T-helper 1 cell treated with Interleukin-12 subunit alpha and Interleukin-12 subunit beta and Interleukin-4 antibody, amounts not matched to agents 30 ng/mL and 1 ng/mL, for 36 hours (primary cell): ENCODE measurements around the gene NHLRC4. TPM values are rescaled to one million over a fixed set of nuclear protein-coding genes. Genes with fewer than 3 reads are reported as not detected.

ENCODE experiments used
- intact Hi-C: fragments of 100-400 bp; cut with micrococcal nuclease; formaldehyde crosslinking; loops from one replicate; pipeline ENCODE4 v1.15.1; 2024
- total RNA-seq: library from RNA; stranded (reverse); gene quantifications from 2 replicates; pipeline ENCODE4 v1.2.3, GENCODE V29; 2022

Gene NHLRC4
- total RNA-seq, 1 donor from 2014 or later: 1.8 TPM

GRCh38 chr16:580946-581498 lies 14.2 kb downstream of the NHLRC4 start:
- intact Hi-C loops: loop anchor here (10.0 kb wide), 2 partner anchors 156 to 346 kb away; partner anchors contain the start of genes FAM234A and RAB11FIP3

- intact Hi-C loops: loop anchor here (10.0 kb wide), 2 partner anchors 157 to 347 kb away; partner anchors contain the start of genes FAM234A and RAB11FIP3
Observed at GRCh38 chr16:582218-582613, 15.4 kb downstream of the NHLRC4 start.

DNA sequence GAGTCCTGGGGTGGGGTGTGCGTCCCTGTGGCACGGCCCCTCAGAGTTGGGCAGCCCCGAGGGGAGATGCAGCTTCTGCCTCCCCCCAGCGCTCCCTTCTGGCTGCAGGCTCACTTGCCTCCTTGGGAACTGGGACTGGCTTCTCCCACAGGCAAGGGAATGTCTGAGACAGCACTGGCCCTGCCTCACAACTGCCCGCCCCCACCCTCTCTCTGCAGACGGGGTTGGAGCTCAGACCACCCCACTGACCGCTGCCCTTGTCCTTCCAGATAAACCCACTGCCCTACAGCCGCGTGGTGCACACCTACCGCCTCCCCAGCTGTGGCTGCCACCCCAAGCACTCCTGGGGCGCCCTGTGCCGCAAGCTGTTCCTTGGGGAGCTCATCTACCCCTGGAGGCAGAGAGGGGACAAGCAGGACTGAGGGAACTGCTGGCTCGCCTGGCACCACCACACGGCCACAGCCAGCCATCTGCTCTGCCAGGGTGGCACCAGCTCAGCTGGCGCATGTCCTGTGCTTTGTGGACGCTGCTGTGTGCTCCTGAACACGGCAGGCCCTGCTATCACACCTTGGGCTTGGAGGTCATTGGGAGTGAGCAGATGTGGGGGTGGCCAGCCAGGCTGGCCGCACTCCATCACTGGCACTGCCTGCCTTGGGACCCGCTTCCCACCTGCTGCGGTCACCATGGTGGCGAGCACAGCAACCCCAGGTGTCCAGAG lies 16.0 kb downstream of the NHLRC4 start:
- intact Hi-C loops: loop anchor here (10.0 kb wide), 2 partner anchors 158 to 348 kb away; partner anchors contain the start of genes FAM234A and RAB11FIP3

DNA sequence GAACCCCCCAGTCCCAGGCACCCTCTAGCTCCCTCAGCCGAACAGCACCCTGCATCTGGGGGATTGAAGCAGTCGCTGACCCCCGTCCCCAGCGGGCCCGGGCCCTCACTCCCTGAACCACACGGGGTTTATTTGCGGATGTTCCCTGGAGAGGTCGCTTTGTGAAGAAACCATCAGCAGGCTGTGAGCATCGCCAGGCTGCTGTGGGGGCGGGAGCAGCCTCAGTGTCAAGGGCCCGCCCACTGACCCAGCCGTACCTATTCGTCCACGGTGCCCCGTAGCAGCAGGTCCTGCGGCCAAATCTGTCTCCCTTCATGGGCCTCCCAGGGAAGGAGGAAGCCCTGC lies 16.6 kb downstream of the NHLRC4 start:
- intact Hi-C loops: loop anchor here (10.0 kb wide), 2 partner anchors 159 to 349 kb away; partner anchors contain the start of genes FAM234A and RAB11FIP3

DNA sequence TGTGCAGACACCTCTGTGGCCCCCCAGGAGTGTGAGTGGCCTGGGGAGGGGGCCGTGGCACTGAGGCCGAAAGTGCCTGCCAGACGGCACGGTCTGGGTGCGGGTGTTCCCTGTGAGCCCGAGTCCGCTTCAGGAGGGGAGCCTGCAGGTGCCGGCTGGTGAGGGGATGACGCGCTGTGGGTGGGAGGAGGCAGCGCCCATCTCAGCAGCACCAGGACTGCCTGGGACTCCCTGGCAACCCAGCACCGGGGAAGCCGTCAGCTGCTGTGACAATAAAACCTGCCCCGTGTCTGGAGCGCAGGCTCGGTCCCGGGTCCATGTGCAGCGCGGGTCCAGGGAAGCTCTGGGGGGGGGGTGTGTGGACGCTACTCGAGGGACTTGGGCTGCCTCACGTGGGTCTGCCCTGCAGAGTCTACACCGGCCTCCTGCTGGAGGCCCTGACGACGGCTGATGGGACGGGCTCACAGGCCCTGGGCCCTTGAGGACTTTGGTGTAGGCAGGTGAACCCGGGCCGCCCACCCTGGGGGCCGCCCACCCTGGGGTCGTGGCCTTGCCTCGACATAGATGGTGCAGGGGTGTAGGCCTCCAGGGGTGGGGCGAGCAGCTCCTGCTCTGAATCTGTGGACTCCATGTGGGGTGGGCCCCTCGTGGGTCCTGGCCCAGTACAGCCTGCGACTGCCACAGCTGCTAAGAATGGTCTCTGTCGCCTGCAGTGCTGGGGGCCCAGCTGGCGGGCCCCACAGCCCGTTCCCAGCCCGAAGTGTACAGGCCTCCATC lies 17.2 kb downstream of the NHLRC4 start:
- intact Hi-C loops: loop anchor here (10.0 kb wide), 2 partner anchors 159 to 349 kb away; partner anchors contain the start of genes FAM234A and RAB11FIP3

DNA sequence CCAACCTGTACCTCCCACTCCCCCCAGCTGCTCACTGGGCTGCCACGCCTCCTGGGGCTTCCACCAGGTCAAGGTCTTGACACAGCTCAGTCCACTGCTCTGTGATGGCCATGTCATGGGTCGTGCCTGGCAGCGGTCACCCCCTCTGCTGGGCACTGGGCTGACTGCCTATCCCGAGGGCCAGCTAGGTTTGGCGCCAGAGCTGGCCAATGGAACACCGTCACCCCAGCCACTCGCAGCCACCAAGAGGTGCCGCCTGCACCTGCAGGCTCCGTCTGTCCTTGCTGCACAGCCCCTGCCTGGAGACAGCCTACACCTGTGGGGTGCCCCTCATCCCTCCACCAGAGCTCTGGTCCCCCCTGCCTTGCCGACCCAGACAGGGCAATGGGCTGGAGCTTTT lies 18.5 kb downstream of the NHLRC4 start:
- intact Hi-C loops: loop anchor here (5.0 to 10.0 kb wide), 3 partner anchors 161 to 351 kb away; partner anchors contain the start of genes FAM234A and RAB11FIP3

DNA sequence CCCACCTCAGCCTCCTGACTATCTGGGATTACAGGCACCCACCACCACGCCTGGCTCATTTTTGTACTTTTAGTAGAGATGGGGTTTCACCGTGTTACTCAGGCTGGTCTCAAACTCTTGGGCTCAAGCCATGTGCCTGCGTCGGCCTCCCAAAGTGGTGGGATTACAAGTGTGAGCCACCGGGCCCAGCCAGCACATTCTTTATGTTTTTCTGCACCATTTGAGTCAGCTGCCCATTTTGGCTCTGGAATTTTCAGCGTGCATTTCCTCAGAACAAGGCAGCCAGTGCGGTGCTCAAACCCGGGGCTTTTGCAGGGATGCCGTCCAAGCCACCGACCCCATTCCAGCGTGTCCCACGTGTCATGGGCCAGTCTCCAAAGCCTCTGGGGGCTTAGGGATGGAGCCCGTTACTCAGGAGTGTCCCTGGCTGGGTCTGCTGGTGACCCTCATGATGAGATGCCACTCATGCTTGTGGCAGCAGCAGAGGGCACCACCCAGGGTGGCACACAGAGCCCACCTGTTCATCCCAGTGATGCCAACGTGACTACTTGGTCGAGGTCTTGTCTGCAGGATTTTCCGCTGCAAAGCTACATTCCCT lies 19.3 kb downstream of the NHLRC4 start:
- intact Hi-C loops: loop anchor here (5.0 to 10.0 kb wide), 3 partner anchors 161 to 351 kb away; partner anchors contain the start of genes FAM234A and RAB11FIP3

DNA sequence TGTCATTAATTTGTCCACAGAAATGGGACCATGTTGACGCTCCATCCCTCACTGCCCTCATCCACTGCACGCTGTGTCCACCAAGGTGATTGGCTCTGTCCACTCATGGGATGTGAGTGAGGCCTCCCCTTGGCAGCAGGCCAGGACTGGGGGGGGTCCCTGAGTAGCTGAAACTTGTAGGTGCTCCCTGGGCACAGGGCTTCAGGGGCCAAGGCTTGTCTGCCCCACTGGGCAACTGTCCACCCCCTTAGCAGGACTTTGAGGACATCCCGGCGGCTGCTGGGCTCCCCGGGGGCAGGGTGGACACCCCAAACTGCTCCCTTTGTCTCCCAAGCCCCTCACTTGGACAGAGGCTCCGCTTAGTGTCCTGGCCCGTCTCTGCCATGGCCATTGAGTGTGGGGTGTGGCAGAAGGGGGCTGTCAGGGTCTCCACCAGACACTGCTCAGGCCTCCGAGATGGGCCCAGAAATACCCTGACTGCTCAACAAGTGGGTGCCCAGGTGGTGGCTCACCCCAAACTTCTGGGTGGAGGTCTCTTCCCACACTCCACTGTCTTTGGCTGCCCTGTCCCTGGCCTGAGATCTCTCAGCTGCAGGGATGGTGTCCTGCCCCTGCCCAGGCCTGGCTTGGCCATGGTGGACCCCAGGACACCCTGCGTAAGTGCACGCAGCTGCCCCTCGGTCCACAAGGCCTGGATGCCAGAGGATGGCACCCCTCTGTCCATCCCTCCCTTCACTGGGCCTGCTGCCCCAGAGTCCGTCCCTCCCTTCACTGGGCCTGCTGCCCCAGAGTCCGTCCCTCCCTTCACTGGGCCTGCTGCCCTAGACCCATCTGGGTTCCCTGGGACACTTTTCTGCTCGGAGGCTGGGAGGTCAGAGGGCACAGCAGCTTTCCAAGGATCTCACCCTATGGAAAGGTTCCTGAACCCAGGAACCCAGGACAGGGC lies 20.1 kb downstream of the NHLRC4 start:
- intact Hi-C loops: loop anchor here (5.0 to 10.0 kb wide), 3 partner anchors 162 to 352 kb away; partner anchors contain the start of genes FAM234A and RAB11FIP3

GRCh38 chr16:588639-588888 lies 21.8 kb downstream of the NHLRC4 start:
- intact Hi-C loops: loop anchor here (2.0 to 10.0 kb wide), 6 partner anchors 72 to 450 kb away; partner anchors contain the start of genes FAM234A, JMJD8, NPRL3 and RAB11FIP3

- intact Hi-C loops: loop anchor here (1.0 to 10.0 kb wide), 10 partner anchors 19 to 450 kb away; partner anchors contain the start of genes AXIN1, CAPN15, FAM234A and JMJD8
Observed at GRCh38 chr16:588889-589657, 22.3 kb downstream of the NHLRC4 start.

DNA sequence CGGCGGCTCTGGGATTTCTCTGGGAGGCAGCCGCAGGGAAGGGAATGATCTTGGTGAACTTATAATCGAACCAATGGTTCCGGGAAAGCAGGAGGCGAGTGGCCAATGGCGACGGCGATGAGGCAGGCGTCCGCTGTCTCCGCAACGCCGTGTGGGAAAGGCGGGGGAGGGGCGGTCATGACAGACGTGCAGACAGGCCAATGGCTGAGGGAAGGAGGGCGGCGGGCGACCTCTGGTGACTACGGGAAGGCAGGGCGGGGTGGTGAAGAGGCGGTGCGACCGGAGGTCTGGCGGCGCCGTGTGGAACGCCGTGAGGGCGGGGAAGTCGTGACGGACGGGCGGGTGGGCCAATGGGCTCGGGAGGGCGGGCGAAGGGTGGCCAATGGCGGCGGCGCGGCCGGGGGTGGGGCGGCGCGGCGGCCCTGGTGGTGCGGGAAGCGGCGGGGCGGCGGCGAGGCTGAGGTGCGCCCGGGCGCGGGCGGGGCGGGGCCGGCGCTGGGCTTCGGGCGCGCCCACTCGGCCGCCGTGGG lies 22.9 kb downstream of the NHLRC4 start, which contains the start of gene RAB40C:
Gene RAB40C (plus strand): TSS at position 409 of the 530 bp plus-strand sequence. CDS start 226 bp downstream, outside the sequence.
- intact Hi-C loops: loop anchor here (1.0 to 10.0 kb wide), 10 partner anchors 19 to 451 kb away; partner anchors contain the start of genes AXIN1, CAPN15, FAM234A and JMJD8

- intact Hi-C loops: no loop called here
Observed at GRCh38 chr16:590188-590814, 23.5 kb downstream of the NHLRC4 start.

- intact Hi-C loops: no loop called here
Observed at GRCh38 chr16:590815-591200, 24.0 kb downstream of the NHLRC4 start.

- intact Hi-C loops: no loop called here
Observed at GRCh38 chr16:591231-591630, 24.4 kb downstream of the NHLRC4 start.

- intact Hi-C loops: no loop called here
Observed at GRCh38 chr16:591892-592517, 25.2 kb downstream of the NHLRC4 start.

DNA sequence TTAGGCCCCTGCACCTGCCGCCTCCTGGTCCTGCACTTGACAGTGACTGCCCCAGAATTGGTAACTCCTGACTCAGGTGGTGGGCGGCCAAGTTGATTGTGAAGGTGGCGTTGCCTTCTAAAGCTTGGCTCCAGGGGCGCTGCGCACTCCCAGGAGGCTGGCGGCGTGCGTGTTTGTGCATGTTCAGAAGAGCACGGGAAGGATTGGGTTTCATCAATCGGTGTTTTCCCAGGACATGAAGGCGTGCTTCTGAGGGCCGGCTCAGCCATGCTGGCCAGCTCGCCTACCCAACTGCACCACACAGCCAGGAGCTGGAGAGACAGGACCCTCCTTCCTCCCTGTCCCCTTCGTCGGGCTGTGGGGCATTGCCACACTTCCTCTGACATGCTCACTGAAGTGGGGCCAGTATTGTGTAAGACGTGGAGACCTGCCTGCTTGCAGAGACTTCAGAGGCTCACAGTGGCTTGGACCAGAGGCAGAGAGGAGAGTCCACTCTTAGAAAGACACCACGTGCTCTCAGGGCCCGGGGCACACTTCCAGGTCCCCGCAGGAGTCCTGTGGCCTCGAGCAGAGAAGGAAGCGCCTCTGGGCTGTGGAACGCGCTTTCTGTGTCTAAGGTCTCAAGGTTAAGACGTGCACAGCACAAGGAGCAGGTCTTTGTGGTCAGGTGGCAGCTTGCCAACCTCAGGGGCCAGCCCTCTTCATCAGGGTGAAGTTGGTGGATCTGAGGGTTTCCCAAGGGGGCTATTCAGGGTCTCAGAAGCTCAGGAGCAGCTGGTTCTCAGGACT lies 25.9 kb downstream of the NHLRC4 start:
- intact Hi-C loops: no loop called here

GRCh38 chr16:593406-593805 lies 26.6 kb downstream of the NHLRC4 start:
- intact Hi-C loops: no loop called here
